HL-60/S4 treated with retinoic acid at 250 ng/mL for 4 days and 3 days (cell line): ENCODE results near the gene ACOX2.

ENCODE experiments used
- in situ Hi-C: fragments of 300-500 bp; cut with MboI; formaldehyde crosslinking; loops from 2 replicates; pipeline ENCODE4 v1.7.0; 2022; ENCODE audit warnings: low sequenced_read_pairs

Gene ACOX2

GRCh38 chr3:58518291-58518789 is 18.6 kb downstream of the ACOX2 start:
- in situ Hi-C loops, result no loop called here

- in situ Hi-C loops, result no loop called here
Measured at GRCh38 chr3:58514405-58514804, 22.6 kb downstream of the ACOX2 start.

DNA sequence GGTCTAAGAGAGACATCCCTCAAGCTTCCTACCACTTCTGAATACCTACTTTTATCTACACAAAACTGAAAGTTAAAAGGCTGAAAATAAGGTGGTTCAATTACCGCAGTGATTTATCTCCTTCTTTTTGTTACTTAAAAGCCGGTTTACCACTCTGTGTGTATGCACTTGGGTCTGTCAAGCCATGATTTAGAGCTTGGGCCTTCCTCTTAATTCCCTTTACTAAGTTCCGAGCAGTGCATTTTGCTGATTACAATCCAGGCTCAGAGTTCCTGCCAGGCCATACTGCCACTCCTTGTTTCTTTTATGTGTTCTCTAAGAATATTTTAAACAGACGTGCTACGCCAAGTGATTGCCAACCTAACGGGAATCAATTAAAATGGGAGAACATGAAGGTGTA is 28.6 kb downstream of the ACOX2 start:
- in situ Hi-C loops, result no loop called here

DNA sequence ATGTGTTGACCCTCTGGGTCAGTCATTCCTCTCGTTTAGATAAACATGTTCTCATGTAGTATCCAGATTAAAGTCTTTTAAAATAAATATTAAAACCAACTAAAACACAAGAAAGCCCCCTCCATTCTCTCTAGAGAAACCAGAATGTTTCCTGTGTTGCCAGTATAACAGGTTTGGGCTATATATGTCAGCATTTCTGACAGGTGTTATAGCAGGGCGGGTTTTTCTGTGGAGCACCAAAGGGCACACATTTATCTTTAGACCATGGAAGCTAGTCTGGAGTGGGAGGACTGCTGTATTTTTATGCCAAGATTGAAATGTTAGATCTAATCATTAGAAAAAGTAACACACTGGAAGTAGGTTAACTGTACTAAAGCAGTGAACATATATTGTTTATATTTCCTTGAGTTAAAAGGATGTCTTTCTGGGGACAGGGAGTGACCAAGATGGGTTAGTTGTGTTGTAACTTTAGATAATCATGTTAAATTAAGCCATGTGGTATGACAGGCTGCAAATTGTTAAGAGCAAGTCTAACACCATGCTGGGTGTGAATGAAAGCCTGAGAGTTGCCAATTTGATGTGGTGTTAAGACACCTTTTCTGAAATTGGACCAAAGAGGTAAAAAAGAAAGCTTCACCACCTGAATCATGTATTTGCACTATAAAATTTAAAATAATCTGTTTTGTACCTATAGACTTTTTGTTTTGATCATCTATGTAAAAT is 29.5 kb downstream of the ACOX2 start:
- in situ Hi-C loops, result no loop called here

- in situ Hi-C loops, result no loop called here
Measured at GRCh38 chr3:58502872-58503271, 34.1 kb downstream of the ACOX2 start.

DNA sequence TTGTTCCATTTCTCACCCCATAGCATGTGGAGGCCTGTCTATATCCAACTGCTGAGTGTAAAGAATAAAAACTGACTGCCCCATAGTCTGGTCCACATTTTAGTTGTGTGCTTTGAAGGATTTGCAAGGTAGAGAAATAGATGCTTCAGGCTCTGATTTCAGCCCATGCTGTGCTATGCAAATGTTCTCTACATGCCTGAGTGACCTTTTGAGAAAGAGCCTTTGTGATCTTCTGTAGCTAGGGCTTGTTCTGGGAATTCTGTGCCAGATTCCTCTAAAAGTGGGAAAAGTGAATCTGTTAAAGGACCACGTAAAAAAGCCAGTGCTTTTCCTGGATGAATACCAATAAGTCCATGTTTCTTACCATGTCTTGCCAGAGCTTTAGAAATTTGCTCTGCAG is 39.9 kb downstream of the ACOX2 start:
- in situ Hi-C loops, result no loop called here

DNA sequence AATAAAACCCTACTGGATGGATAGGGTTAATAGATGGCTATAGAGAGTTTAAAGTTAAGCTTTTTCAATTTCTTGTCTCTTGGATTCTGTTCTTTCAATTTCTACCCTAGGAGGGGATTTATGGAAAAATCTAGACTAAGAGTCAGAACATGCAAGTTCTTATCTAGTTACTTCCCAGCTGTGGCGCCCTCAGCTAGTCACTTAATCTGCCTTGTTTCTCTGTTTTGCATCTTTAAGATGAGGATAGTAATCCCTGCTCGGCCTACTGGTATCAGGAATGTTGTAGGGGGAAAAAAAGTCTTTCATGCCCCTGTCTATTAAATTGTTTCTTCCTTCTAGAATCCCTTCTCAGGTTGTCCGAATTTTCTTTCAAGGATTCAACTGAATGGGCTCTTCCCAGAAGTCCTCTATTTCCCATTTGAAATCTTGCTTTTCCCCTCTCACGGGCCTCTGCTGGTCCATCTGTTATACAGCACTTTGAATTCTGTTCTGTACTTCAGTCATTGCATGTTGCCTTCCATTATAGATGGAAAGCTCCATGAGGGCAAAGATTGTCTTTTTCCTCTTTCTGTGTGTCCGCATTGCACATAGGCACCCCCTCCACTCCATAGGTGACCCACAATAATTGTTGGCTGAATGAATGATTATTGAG is 40.7 kb downstream of the ACOX2 start:
- in situ Hi-C loops, result no loop called here

DNA sequence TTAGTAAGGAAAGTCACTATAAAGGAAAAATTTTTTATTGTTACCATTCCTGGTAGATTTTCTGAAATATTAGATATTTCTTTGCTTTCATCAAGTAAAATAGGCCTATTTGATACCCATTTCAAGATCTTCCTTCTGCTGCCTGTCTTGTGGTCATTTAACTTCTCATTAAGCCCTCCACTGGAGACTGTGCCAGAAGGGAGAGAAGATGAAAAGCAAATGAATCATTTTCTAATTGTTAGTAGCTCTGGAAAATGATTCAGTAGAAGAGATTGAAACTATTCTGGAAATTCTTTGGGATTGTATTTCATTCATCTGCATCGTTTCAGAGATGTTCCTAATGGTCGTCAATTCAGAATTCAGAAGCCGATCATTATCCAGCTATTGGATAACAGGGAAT is 41.9 kb downstream of the ACOX2 start:
- in situ Hi-C loops, result no loop called here

GRCh38 chr3:58494107-58494506 is 42.9 kb downstream of the ACOX2 start:
- in situ Hi-C loops, result no loop called here

DNA sequence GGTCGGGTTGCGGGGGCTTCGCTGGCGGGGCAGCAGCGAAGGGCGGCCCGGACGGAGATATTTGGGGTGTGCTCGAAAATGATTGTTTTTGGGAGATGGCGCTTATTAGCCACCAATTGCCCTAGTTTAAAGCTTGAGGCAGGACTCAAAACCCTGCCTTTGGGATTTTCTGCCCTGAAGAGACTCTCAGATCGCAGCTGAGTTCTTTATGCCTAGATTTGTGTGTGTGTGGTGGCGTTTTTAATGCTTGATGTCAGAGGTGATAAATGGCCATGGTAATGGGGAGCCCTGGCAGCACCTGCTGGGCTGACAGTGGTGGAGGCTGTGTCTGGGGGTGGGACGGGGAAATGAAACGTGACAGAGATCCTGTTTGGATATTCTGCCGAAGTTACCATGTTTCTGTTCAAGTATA is 44.5 kb downstream of the ACOX2 start:
- in situ Hi-C loops, result no loop called here

- in situ Hi-C loops, result no loop called here
Measured at GRCh38 chr3:58491506-58492402, 45.2 kb downstream of the ACOX2 start, which contains the start of gene KCTD6. KCTD6 (plus strand) TSS chr3:58492096; CDS start chr3:58498756, 6,660 bp downstream.

DNA sequence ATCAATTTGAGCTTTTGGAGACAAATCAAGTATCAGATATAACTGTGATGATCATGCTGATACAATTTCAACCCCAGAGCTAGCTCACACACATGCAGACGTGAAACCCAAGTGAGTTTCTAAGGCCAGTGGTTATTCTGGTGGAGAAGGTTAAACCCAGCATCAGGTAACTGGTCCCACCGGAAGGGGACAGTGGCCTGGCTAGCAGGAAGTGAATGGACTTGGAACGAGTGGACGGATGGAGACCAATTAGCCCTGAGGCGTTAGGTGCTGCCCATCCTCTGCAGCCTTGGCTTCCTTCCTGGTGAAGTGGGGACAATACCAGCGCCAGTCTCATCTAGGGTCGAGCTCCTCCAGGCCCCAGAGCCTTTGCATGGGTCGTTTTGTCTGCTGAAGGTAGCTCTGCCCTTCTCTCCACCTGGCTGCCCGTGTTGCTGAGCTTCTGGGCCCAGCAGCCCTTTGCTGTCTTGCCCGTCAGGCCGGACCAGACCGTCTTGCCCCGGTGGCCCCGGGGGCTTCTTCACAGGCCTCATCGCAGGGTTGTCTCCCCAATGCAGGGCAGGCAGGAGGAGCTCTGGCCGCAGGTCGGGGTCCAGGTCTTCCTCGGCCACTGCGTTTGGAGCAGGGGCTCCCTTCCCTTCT is 46.0 kb downstream of the ACOX2 start:
- in situ Hi-C loops, result no loop called here

DNA sequence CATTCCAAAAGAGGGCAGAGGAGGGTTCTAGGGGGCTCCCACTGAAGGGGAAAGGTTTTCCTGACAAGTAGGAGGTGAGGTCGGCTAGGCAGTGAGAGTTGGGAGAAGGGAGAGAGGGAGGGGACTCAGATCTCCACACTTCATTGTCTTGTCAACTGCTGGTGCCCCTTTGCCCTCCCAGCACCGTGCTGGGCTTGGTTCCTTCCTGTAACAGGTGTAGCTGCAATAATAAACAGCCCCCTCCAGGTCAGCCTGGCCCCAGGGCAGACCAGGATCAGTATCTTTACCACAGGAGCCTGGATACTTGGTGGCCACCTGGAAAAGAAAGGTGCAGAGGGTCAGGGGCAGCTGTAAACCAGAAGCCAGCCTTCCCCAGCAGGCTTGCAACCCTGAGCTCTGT is 48.0 kb downstream of the ACOX2 start:
- in situ Hi-C loops, result no loop called here

DNA sequence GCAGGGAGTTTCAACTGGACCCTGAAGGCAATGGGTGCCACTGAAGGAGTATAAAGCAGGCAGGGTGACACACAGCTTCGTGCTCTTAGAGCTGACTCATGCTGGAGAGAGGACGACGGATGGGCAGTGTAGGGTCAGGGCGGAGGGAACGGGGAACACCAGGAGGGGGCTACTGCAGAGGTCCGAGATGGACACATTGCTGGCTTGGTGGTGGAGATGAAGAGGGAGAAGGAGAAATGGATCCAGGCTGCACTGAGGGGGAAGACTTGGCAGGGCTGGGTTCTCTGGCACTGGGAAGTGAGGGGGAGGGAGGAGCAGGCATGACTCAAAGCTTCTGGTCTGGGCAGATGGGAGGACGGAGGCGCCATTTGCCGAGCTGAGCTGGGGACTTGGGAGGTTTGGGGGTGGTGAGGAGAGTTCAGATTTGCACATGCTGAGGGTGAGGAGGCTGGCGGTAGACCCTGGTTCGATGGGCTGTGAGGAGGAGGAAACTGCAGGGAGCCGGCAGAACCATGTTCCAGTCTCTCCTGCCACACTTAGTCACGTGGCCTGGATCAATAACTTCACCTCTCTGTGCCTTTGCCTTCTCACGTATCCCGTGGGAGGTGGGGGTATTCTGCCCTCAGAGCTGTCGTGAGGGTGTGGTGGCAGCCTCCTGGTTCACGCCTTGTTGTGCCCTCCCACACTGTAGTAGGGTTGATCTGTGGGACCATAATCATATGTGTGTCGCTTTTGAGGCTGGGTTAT is 49.7 kb downstream of the ACOX2 start:
- in situ Hi-C loops, result no loop called here

DNA sequence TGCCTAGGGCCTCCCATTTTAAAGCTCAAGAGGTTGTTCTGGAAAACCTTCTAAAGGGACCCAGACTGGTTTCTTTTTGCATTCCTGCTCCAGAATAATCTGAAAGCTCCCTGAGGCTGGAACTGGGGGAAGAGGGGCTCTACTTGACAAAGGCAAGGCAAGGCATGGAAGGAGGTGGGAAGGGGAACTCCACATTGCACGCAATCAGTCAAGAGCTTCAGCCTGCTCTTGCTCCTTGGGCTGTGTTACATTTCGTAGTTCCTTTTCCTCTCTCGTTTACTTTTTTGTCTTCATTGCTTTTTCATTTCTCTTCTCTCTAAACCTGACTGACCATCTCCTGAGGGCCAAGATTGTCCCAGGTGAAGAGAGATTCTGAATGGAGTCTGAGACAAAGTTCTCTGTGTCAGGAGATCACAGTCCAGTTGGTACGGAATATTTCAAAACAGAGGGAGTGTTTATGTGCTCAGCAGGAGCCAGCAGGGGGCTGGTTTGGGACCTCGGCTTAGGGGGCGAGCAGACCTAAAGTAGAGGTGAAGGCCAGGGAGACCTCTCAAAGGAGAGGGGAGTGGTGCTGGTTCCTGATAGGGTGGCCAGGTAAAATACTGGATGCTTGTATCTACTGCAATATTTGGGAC is 51.1 kb downstream of the ACOX2 start:
- in situ Hi-C loops, result no loop called here

DNA sequence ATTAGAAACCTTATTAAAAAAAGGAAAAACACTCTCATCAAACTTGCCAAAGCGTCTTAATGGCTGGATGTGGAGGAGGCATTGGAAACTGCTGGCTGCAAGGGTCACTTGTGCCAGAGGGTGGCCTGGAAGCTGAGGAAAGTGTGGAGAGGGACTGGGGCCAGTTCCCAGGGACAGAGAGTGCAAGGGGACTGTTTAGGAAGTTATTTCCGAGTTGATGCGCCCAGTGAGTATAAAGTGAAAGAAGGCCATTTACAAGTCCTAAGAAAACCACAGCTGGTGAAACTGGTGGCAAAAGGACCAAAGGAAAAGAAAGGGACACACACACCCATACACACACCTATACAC is 52.3 kb downstream of the ACOX2 start:
- in situ Hi-C loops, result no loop called here

DNA sequence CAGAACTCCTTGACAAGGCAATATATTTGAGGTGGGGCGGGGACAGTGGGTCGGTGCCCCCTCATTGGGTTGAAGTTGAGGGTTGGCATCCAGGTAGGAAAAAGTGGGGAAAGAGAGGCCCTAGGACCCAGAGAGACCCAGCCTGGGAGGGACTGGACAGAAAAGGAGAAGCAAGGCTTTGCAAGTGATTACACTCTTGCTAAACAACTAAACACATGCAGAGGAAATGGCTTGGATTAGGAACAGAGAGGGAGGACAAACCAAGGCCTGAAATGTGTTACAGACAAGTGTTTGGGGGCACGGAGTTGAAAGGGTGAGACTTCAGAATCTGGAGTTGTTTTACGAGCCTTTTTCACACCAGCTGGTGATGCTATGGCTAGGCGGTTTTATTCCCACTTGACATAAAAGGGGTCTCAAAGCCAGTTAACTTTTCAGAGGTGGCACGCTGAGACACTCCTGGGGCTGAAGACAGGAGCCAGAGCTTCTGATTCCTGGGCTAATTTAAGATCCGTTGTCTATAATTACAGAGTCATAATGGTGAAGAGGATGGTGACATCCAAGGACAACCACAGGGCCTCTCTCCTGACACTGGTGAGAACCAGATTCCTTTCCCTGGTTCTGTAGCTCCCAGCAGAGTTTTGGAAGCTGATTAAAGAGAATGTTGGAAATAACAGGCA is 52.8 kb downstream of the ACOX2 start:
- in situ Hi-C loops, result no loop called here

DNA sequence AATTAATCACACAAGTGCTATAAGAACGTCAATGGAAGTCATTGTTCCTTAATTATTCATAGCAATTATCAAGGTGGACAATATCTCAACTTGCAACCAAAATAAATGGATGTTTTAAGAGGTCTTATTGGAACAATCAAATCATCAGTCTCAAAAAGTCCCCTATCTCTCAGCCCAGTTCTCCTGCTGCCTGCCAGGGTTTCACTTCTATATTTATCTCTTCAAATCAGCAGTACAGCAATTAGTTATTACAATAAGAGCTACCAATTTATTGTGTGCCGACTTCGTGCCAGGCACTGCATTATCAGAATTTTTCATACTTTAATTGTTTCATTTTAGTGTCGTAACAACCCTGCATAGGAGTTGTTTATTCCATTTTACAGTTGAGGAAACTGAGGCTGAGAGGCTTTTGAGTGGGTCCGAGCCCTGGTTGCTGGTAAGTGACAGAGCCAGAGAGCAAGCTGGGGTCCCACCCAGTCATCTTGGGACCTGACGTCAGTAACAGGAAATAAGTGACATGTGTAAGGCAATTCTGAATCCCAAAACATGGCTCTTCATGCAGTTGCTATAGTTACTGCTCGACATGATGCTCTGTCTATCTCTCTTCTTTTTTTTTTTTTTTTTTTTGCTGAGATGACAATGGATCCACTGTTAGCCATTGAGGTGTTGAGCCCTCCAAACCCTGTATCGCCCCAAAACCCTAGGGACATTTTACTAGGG is 53.9 kb downstream of the ACOX2 start:
- in situ Hi-C loops, result no loop called here

DNA sequence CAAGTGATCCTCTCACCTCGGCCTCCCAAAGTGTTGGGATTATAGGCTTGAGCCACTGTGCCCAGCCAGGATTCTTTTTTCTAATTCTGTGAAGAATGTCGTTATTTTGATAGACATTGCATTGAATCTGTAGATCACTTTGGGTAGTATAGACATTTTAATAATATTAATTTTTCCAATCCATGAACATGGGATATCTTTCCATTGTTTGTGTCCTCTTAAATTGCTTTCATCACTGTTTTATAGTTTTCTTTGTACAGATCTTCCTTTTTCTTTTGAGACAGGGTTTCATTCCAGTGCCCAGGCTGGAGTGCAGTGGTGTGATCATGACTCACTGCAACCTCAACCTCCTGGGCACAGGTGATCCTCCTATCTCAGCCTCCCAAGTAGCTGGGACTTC is 56.7 kb downstream of the ACOX2 start:
- in situ Hi-C loops, result no loop called here
